ENCODE measurements around the gene RMND5A. TPM values are rescaled to one million over a fixed set of nuclear protein-coding genes. Genes with fewer than 3 reads are reported as not detected.

Gene RMND5A
- polyA plus RNA-seq, 1 donor from 2014 or later: 36.3 TPM

DNA sequence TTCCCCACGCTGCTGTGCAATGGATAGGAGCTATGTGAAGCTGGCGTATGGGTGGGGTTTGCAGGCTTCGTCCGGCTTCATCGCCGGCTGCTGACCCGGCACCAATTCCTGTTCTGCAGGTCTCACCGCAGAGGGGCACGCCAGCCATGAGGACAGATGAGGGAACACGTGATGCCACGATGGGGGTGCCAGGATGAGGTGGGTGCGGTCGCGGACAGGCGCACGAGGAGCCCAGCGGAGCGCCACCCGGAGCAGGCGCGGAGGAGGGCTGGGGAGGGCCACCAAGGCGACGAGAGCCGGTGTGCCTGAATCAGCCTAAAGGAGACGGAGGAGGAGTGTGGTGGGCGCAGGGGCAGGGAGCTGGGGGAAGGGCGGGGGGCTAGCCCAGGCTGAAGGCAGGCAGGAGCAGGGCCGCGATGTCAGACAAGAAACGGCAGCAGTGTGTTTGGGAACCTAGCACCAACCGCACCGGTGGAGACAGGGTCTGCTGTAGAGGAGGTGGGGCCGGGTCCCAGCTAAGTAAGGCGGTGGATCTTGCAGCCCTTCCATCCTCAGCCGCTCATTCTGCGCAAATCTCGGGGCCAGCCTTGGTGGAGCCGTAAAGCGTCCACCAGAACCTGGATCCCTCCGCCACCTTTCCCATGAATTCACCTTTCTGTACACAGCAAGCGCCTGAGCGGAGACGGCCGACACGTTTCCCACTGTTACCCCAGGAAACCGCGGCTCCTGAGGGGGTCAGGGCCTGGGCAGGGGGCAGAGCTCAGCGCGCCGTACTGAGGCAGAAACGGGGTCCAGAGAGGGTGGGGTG is 87.6 kb downstream of the RMND5A start:
- no peaks in the 10 kb centered on the region for H3F3A ChIP-seq (ENCODE audit: insufficient read depth, low read length, poor library complexity, severe bottlenecking)
- no peaks in the 10 kb centered on the region for H4K20me1 ChIP-seq (ENCODE audit: insufficient read depth)
- H3K9me2 ChIP-seq (ENCODE audit: insufficient read depth, low read length): no peaks in the 10 kb centered on the region
- H3K27ac ChIP-seq (ENCODE audit: low read length): peak overlapping the region; percentile 77
- peak overlapping the region; percentile 99 for H2AFZ ChIP-seq (ENCODE audit: low read depth, low read length)
- no peaks in the 10 kb centered on the region for H3K27me3 ChIP-seq (ENCODE audit: insufficient read depth, low read depth, low read length)
- peak overlapping the region; percentile 71 for H3K4me3 ChIP-seq (ENCODE audit: low read length)
- H3K36me3 ChIP-seq (ENCODE audit: insufficient read depth, low read length): no peaks in the 10 kb centered on the region
- H3K4me2 ChIP-seq (ENCODE audit: low read length): peak overlapping the region; percentile 65
- TF ChIP-seq REST (IDR thresholded peaks at IDR 0.05; ENCODE audit: borderline replicate concordance) (peak; percentile 14), EZH2 (IDR thresholded peaks at IDR 0.05; ENCODE audit: borderline replicate concordance, insufficient read depth, low read length, poor library complexity, severe bottlenecking) (no peak), POLR2AphosphoS5 (IDR thresholded peaks at IDR 0.05) (peak; percentile 33), SMC3 (conservative IDR thresholded peaks at IDR 0.05; ENCODE audit: poor library complexity) (no peak), EP300 (conservative IDR thresholded peaks at IDR 0.05; ENCODE audit: poor library complexity, severe bottlenecking) (no peak), MXI1 (conservative IDR thresholded peaks at IDR 0.05; ENCODE audit: poor library complexity, severe bottlenecking) (peak; percentile 77), RAD21 (conservative IDR thresholded peaks at IDR 0.05) (no peak), TAF1 (IDR thresholded peaks at IDR 0.05; ENCODE audit: low read depth) (no peak)
- TF ChIP-seq, protein P1, sequence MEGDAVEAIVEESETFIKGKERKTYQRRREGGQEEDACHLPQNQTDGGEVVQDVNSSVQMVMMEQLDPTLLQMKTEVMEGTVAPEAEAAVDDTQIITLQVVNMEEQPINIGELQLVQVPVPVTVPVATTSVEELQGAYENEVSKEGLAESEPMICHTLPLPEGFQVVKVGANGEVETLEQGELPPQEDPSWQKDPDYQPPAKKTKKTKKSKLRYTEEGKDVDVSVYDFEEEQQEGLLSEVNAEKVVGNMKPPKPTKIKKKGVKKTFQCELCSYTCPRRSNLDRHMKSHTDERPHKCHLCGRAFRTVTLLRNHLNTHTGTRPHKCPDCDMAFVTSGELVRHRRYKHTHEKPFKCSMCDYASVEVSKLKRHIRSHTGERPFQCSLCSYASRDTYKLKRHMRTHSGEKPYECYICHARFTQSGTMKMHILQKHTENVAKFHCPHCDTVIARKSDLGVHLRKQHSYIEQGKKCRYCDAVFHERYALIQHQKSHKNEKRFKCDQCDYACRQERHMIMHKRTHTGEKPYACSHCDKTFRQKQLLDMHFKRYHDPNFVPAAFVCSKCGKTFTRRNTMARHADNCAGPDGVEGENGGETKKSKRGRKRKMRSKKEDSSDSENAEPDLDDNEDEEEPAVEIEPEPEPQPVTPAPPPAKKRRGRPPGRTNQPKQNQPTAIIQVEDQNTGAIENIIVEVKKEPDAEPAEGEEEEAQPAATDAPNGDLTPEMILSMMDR (IDR thresholded peaks at IDR 0.05; ENCODE audit: poor library complexity, severe bottlenecking): peak; percentile 45
- H3K9me3 ChIP-seq (ENCODE audit: low read length): no peaks in the 10 kb centered on the region
- peak overlapping the region; percentile 79 for H3K9ac ChIP-seq (ENCODE audit: low read length)
- H3K79me2 ChIP-seq (replicated peaks; ENCODE audit: insufficient read depth, low read length): no peaks in the 10 kb centered on the region

DNA sequence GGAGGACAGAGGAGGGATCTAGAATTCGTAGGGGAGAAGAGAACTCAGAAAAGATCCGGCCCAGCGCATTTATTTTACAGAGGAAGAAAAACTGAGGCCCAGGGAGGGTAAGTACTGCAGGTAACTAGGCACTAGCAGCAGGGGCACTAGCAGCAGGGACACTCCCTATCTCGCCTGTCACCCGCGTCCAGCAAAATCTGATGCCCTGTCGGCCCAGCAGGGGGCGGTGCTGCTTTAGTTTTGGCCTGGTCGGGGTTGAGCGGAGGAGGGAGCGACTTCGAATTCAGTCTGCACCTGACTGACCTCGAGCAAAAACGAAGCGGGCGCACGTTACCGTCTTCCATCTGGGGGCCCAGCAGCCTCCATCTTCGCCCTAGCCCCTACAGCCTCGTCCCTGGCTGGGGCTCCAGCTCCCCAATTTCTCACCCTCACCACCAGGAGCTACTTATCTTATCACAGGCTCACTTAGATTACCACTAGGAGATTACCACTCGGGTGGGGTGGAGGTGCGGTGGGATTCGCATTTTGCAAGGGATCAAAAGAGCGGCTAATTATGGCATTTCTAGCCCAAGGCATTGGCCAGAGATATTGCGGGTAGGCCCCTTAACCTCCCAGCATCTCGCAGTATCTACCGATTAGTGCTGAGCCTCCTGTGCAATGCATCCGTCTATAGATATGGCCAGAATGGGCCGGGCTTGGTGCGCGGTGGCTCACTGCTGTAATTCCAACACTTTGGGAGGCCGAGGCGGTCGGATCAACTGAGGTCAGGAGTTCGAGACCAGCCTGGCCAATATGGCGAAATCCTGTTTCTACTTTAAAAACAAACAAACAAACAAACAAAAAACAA is 88.4 kb downstream of the RMND5A start:
- H3K79me2 ChIP-seq (replicated peaks; ENCODE audit: insufficient read depth, low read length): no peaks in the 10 kb centered on the region
- no peaks in the 10 kb centered on the region for H3F3A ChIP-seq (ENCODE audit: insufficient read depth, low read length, poor library complexity, severe bottlenecking)
- no peaks in the 10 kb centered on the region for H3K9me3 ChIP-seq (ENCODE audit: low read length)
- H3K4me2 ChIP-seq (ENCODE audit: low read length): peak overlapping the region; percentile 48
- H2AFZ ChIP-seq (ENCODE audit: low read depth, low read length): peak overlapping the region; percentile 99
- peak overlapping the region; percentile 71 for H3K4me3 ChIP-seq (ENCODE audit: low read length)
- peak overlapping the region; percentile 77 for H3K27ac ChIP-seq (ENCODE audit: low read length)
- H3K36me3 ChIP-seq (ENCODE audit: insufficient read depth, low read length): no peaks in the 10 kb centered on the region
- no peaks in the 10 kb centered on the region for H4K20me1 ChIP-seq (ENCODE audit: insufficient read depth)
- TF ChIP-seq, protein P1 (IDR thresholded peaks at IDR 0.05; ENCODE audit: poor library complexity, severe bottlenecking): peak; percentile 86
- TF ChIP-seq REST (IDR thresholded peaks at IDR 0.05; ENCODE audit: borderline replicate concordance) (no peak), TAF1 (IDR thresholded peaks at IDR 0.05; ENCODE audit: low read depth) (no peak), EP300 (conservative IDR thresholded peaks at IDR 0.05; ENCODE audit: poor library complexity, severe bottlenecking) (no peak), SMC3 (conservative IDR thresholded peaks at IDR 0.05; ENCODE audit: poor library complexity) (peak; percentile 79), POLR2AphosphoS5 (IDR thresholded peaks at IDR 0.05) (no peak), EZH2 (IDR thresholded peaks at IDR 0.05; ENCODE audit: borderline replicate concordance, insufficient read depth, low read length, poor library complexity, severe bottlenecking) (no peak), RAD21 (conservative IDR thresholded peaks at IDR 0.05) (peak; percentile 83), MXI1 (conservative IDR thresholded peaks at IDR 0.05; ENCODE audit: poor library complexity, severe bottlenecking) (no peak)
- no peaks in the 10 kb centered on the region for H3K27me3 ChIP-seq (ENCODE audit: insufficient read depth, low read depth, low read length)
- no peaks in the 10 kb centered on the region for H3K9me2 ChIP-seq (ENCODE audit: insufficient read depth, low read length)
- H3K9ac ChIP-seq (ENCODE audit: low read length): peak overlapping the region; percentile 79

Data from neural cell (in vitro differentiated cells).